Measurements from ENCODE around the gene USP30.

The USP30 gene

GRCh38 chr12:109126784-109127183, 74.4 kb downstream of the USP30 start:
- DNase-seq (ENCODE audit: low read depth in 2 of 2), result no peak

GRCh38 chr12:109127533-109128242, 75.3 kb downstream of the USP30 start:
- no peak for DNase-seq (ENCODE audit: low read depth in 2 of 2)

- DNase-seq (ENCODE audit: low read depth in 2 of 2), result no peak
Measured at GRCh38 chr12:109130297-109131153, 78.1 kb downstream of the USP30 start.

- DNase-seq (ENCODE audit: low read depth in 2 of 2), result no peak
Measured at GRCh38 chr12:109131154-109132050, 79.0 kb downstream of the USP30 start.

- no peak for DNase-seq (ENCODE audit: low read depth in 2 of 2)
Measured at GRCh38 chr12:109134186-109134917, 82.0 kb downstream of the USP30 start.

- DNase-seq (ENCODE audit: low read depth in 2 of 2), result no peak
Measured at GRCh38 chr12:109137055-109137454, 84.7 kb downstream of the USP30 start.
